CD4-positive, alpha-beta T cell (primary cell): Measurements from ENCODE around the gene GRIA1. TPM values are rescaled to one million over a fixed set of nuclear protein-coding genes. Genes with fewer than 3 reads are reported as not detected.

Source experiments
- ATAC-seq: fragments of 200-7000 bp; cut with Tn5 transposase; one replicate; pipeline ENCODE4 v1.10.0; 2022; ENCODE audit warnings: mild to moderate bottlenecking; ENCODE audit not compliant: poor library complexity
- CTCF ChIA-PET: fragments of 350-600 bp; sonication (Branson Sonifier 250); formaldehyde crosslinking; loops from one replicate; lab custom pipeline; 2021; ENCODE audit warnings: antibody characterized with exemption, inconsistent platforms; lab: Charles Lee
- POLR2A ChIA-PET: fragments of 350-600 bp; sonication (Branson Sonifier 250); formaldehyde crosslinking; loops from one replicate; lab custom pipeline; 2021; ENCODE audit warnings: antibody characterized with exemption, inconsistent platforms; lab: Charles Lee
- DNase-seq, 14 experiments: peaks; one replicate each; pipeline ENCODE4 v3.0.0-alpha.2; 2013 to 2020; ENCODE audit warnings: mixed read lengths in 2 of 14
- H3K27ac ChIP-seq, 2 donors: one replicate each; pipeline versions ENCODE4 v1.5.1 to v1.7.0; 2013; ENCODE audit warnings: low read length in 2 of 2, low read depth in 1 of 2, mild to moderate bottlenecking in 1 of 2
- H3K27me3 ChIP-seq, 2 experiments: 1 replicate in 1 of 2; 2 replicates in 1 of 2; pipeline versions ENCODE4 v1.6.1 to v1.7.0; 2013; ENCODE audit warnings: low read length in 2 of 2, control low read depth in 1 of 2, mild to moderate bottlenecking in 1 of 2, moderate library complexity in 1 of 2; ENCODE audit not compliant: insufficient read depth in 2 of 2, control insufficient read depth in 1 of 2
- H3K36me3 ChIP-seq: one replicate; pipeline ENCODE4 v1.6.1; 2013; ENCODE audit warnings: low read length, control low read depth; ENCODE audit not compliant: insufficient read depth
- H3K4me1 ChIP-seq: one replicate; pipeline ENCODE4 v1.6.1; 2013; ENCODE audit warnings: low read length, control low read depth; ENCODE audit not compliant: insufficient read depth
- H3K4me3 ChIP-seq: one replicate; pipeline ENCODE4 v1.5.1; 2013; ENCODE audit warnings: mild to moderate bottlenecking, low read length, moderate library complexity
- H3K9me3 ChIP-seq, 2 experiments: 1 replicate in 1 of 2; 2 replicates in 1 of 2; pipeline versions ENCODE4 v1.6.1 to v1.7.0; 2013; ENCODE audit warnings: low read length in 2 of 2, mild to moderate bottlenecking in 2 of 2, control low read depth in 1 of 2, moderate library complexity in 1 of 2; ENCODE audit not compliant: control insufficient read depth in 1 of 2, insufficient read depth in 1 of 2
- H3K27ac Mint-ChIP-seq: one replicate; pipeline ENCODE4 v1.8.0; 2020; ENCODE audit warnings: mixed read lengths
- H3K27me3 Mint-ChIP-seq: one replicate; pipeline ENCODE4 v1.8.0; 2021; ENCODE audit warnings: mixed read lengths
- H3K36me3 Mint-ChIP-seq: one replicate; pipeline ENCODE4 v1.8.0; 2021; ENCODE audit warnings: low read depth, mixed read lengths
- H3K4me1 Mint-ChIP-seq: one replicate; pipeline ENCODE4 v1.8.0; 2021; ENCODE audit warnings: low read depth, mixed read lengths
- H3K4me3 Mint-ChIP-seq: one replicate; pipeline ENCODE4 v1.8.0; 2020; ENCODE audit warnings: mild to moderate bottlenecking, mixed read lengths
- H3K9me3 Mint-ChIP-seq: one replicate; pipeline ENCODE4 v1.8.0; 2020; ENCODE audit warnings: mixed read lengths
- CTCF ChIP-seq: fragments of 200-600 bp; IDR thresholded peaks from one replicate; pipeline ENCODE4 v1.8.0; 2022; ENCODE audit warnings: antibody characterized with exemption, mild to moderate bottlenecking
- intact Hi-C, 2 experiments: fragments of 100-400 bp; cut with DNase I in 1 of 2; cut with micrococcal nuclease in 1 of 2; formaldehyde crosslinking; loops; one replicate each; pipeline versions ENCODE4 v1.15.1 to v1.9.0; 2023 to 2025; cut with DNase I, micrococcal nuclease
- total RNA-seq, 174 experiments: library from RNA in 2 of 174; stranded (reverse) in 2 of 174; gene quantifications; one replicate each; pipeline ENCODE4 v1.2.3 and lab custom pipeline; 2021 to 2026

Gene GRIA1
- total RNA-seq, 2 experiments from 2014 or later = not detected

GRCh38 chr5:153619771-153620170, 129.3 kb downstream of the GRIA1 start:
- H3K4me3 ChIP-seq = no peak overlapping the region
- no peak overlapping the region for H3K27ac ChIP-seq
- no peak for TF ChIP-seq CTCF
- intact Hi-C loops = no loop called here
- H3K9me3 ChIP-seq = no peaks in the 10 kb centered on the region
- CTCF ChIA-PET = no interaction called here
- H3K9me3 Mint-ChIP-seq = peaks cover 5% of the 10 kb centered on the region
- H3K36me3 Mint-ChIP-seq = no peaks in the 10 kb centered on the region
- no peaks in the 10 kb centered on the region for H3K36me3 ChIP-seq
- POLR2A ChIA-PET = no interaction called here
- ATAC-seq = no peak
- no peaks in the 10 kb centered on the region for H3K27me3 ChIP-seq
- H3K4me1 ChIP-seq = no peaks in the 10 kb centered on the region
- H3K4me1 Mint-ChIP-seq = no peaks in the 10 kb centered on the region
- H3K4me3 Mint-ChIP-seq = no peak overlapping the region
- H3K27ac Mint-ChIP-seq = no peak overlapping the region
- peaks cover 15% of the 10 kb centered on the region for H3K27me3 Mint-ChIP-seq
- no peak for DNase-seq

- Histone ChIP-seq H3K36me3 (no peaks in the 10 kb centered on the region), H3K27ac (no peak overlapping the region), H3K4me1 (no peaks in the 10 kb centered on the region), H3K27me3 (no peaks in the 10 kb centered on the region), H3K9me3 (no peaks in the 10 kb centered on the region), H3K4me3 (no peak overlapping the region)
- Mint-ChIP-seq H3K4me1 (no peaks in the 10 kb centered on the region), H3K36me3 (no peaks in the 10 kb centered on the region), H3K4me3 (no peak overlapping the region), H3K9me3 (peaks cover 5% of the 10 kb centered on the region), H3K27me3 (peaks cover 21% of the 10 kb centered on the region), H3K27ac (no peak overlapping the region)
- ChIA-PET POLR2A (no interaction called here), CTCF (no interaction called here)
- no peak for TF ChIP-seq CTCF
- intact Hi-C loops = no loop called here
- DNase-seq (no peak), ATAC-seq (no peak)
Observed at GRCh38 chr5:153623124-153623523, 132.7 kb downstream of the GRIA1 start.

- H3K36me3 ChIP-seq = no peaks in the 10 kb centered on the region
- ATAC-seq = no peak
- intact Hi-C loops = no loop called here
- Mint-ChIP-seq H3K4me1 (no peaks in the 10 kb centered on the region), H3K27ac (no peak overlapping the region), H3K36me3 (no peaks in the 10 kb centered on the region), H3K4me3 (no peak overlapping the region), H3K27me3 (peaks cover 21% of the 10 kb centered on the region), H3K9me3 (peaks cover 2% of the 10 kb centered on the region)
- CTCF ChIA-PET = no interaction called here
- TF ChIP-seq CTCF = no peak
- H3K9me3 ChIP-seq = no peaks in the 10 kb centered on the region
- H3K4me3 ChIP-seq = no peak overlapping the region
- POLR2A ChIA-PET = no interaction called here
- no peaks in the 10 kb centered on the region for H3K27me3 ChIP-seq
- no peaks in the 10 kb centered on the region for H3K4me1 ChIP-seq
- no peak for DNase-seq
- H3K27ac ChIP-seq = no peak overlapping the region
Observed at GRCh38 chr5:153623751-153624450, 133.4 kb downstream of the GRIA1 start.
